Endothelial cell of umbilical vein (primary cell): ENCODE data around the gene ARHGDIB. TPM values are rescaled to one million over a fixed set of nuclear protein-coding genes. Genes with fewer than 3 reads are reported as not detected.
A peak's percentile ranks its signal among the peaks of the same experiment; 100 is the strongest.

Source experiments
- BruUV-seq: library from RNA; stranded (reverse); fragments of 400-500 nt; replicated peaks from 2 replicates; lab custom pipeline; 2021; lab: Mats Ljungman, UMichigan
- CTCF ChIA-PET: fragments of 300-600, 350-600 bp; sonication (Branson Sonifier 250); formaldehyde crosslinking; loops from one replicate; lab custom pipeline; 2021; ENCODE audit warnings: antibody characterized with exemption, inconsistent platforms; lab: Charles Lee
- POLR2A ChIA-PET: fragments of 300-600, 350-600 bp; sonication (Branson Sonifier 250); formaldehyde crosslinking; loops from one replicate; lab custom pipeline; 2021; ENCODE audit warnings: antibody characterized with exemption, inconsistent platforms; lab: Charles Lee
- DNase-seq: peaks from one replicate; pipeline ENCODE4 v3.0.0-alpha.2; 2011; ENCODE audit warnings: low read depth, low spot score
- FAIRE-seq: peaks from 2 replicates; lab custom pipeline; 2011; peaks lifted over from hg19 to GRCh38; lab: Jason Lieb, UNC
- H2AFZ ChIP-seq: 2 replicates; pipeline ENCODE4 v1.6.0; 2012; ENCODE audit warnings: low read depth, low read length, control low read depth, inconsistent platforms
- H3K27ac ChIP-seq: 2 replicates; pipeline ENCODE4 v1.5.1; 2011; ENCODE audit warnings: low read depth, mild to moderate bottlenecking, control low read depth, low read length, moderate library complexity; ENCODE audit not compliant: insufficient read depth
- H3K27me3 ChIP-seq, 2 experiments: 2 replicates each; pipeline versions ENCODE4 v1.6.0 to v1.6.1; 2011; ENCODE audit warnings: low read length in 2 of 2, mixed read lengths in 1 of 2; ENCODE audit not compliant: control insufficient read depth in 2 of 2, insufficient read depth in 2 of 2
- H3K36me3 ChIP-seq, 2 experiments: 2 replicates in 1 of 2; 3 replicates in 1 of 2; pipeline ENCODE4 v1.5.1; 2011; ENCODE audit warnings: low read length in 2 of 2, mild to moderate bottlenecking in 1 of 2, moderate library complexity in 1 of 2; ENCODE audit not compliant: control insufficient read depth in 2 of 2, insufficient read depth in 2 of 2; ENCODE audit errors: extremely low read depth in 1 of 2
- H3K4me1 ChIP-seq: 3 replicates; pipeline ENCODE4 v1.5.1; 2011; ENCODE audit warnings: mild to moderate bottlenecking, low read length; ENCODE audit not compliant: control insufficient read depth, insufficient read depth; ENCODE audit errors: extremely low read depth
- H3K4me2 ChIP-seq: 2 replicates; pipeline ENCODE4 v1.6.1; 2011; ENCODE audit warnings: low read length, control low read depth, mixed read lengths; ENCODE audit not compliant: insufficient read depth
- H3K4me3 ChIP-seq, 3 experiments: fragments of 200-600 bp in 1 of 3; sonication (generic), shearing (Covaris generic) in 1 of 3; replicated peaks in 1 of 3; 2 replicates each; pipeline ENCODE4 v1.5.1; 2011 to 2016; ENCODE audit warnings: control low read depth in 3 of 3, low read length in 3 of 3, mild to moderate bottlenecking in 2 of 3, inconsistent platforms in 1 of 3, low read depth in 1 of 3, moderate library complexity in 1 of 3; ENCODE audit not compliant: insufficient read depth in 1 of 3
- H3K79me2 ChIP-seq: 2 replicates; pipeline ENCODE4 v1.6.0; 2012; ENCODE audit warnings: low read length, inconsistent platforms; ENCODE audit not compliant: control insufficient read depth, insufficient read depth
- H3K9ac ChIP-seq: replicated peaks from 2 replicates; pipeline ENCODE3; 2011; ENCODE audit warnings: low read length, control low read depth; ENCODE audit not compliant: insufficient read depth; ENCODE audit errors: extremely low read depth
- H3K9me1 ChIP-seq: replicated peaks from 3 replicates; pipeline ENCODE4 v1.6.0; 2011; ENCODE audit warnings: mild to moderate bottlenecking, low read length; ENCODE audit not compliant: control insufficient read depth, insufficient read depth; ENCODE audit errors: extremely low read depth
- H3K9me3 ChIP-seq: replicated peaks from 2 replicates; pipeline ENCODE4 v1.5.1; 2012; ENCODE audit warnings: low read length, inconsistent platforms; ENCODE audit not compliant: control insufficient read depth, insufficient read depth
- H4K20me1 ChIP-seq: replicated peaks from 2 replicates; pipeline ENCODE3; 2011; ENCODE audit warnings: mild to moderate bottlenecking, low read length; ENCODE audit not compliant: control insufficient read depth, insufficient read depth; ENCODE audit errors: extremely low read depth
- EZH2 ChIP-seq: IDR thresholded peaks from 2 replicates; pipeline ENCODE4 v1.6.1; 2012; ENCODE audit warnings: borderline replicate concordance, low read depth, mild to moderate bottlenecking, moderate library complexity, low read length, inconsistent platforms; ENCODE audit not compliant: severe bottlenecking
- FOS ChIP-seq: IDR thresholded peaks from 2 replicates; pipeline ENCODE4 v1.6.1; 2011; ENCODE audit warnings: mild to moderate bottlenecking, low read length, moderate library complexity, borderline replicate concordance; ENCODE audit not compliant: insufficient read depth
- GATA2 ChIP-seq: IDR thresholded peaks from 2 replicates; pipeline ENCODE4 v1.7.0; 2011; ENCODE audit warnings: low read depth, mild to moderate bottlenecking, moderate library complexity, mixed read lengths, low read length; ENCODE audit not compliant: insufficient read length, insufficient read depth
- JUN ChIP-seq: IDR thresholded peaks from 2 replicates; pipeline ENCODE4 v1.6.1; 2011; ENCODE audit warnings: borderline replicate concordance, low read depth; ENCODE audit not compliant: insufficient read length, insufficient read depth
- POLR2A ChIP-seq: IDR thresholded peaks from 2 replicates; pipeline ENCODE4 v1.6.1; 2012; ENCODE audit warnings: low read depth, mild to moderate bottlenecking, control low read depth, low read length
- POLR2AphosphoS5 ChIP-seq: IDR thresholded peaks from 2 replicates; pipeline ENCODE4 v1.6.1; 2012; ENCODE audit warnings: low read depth, mild to moderate bottlenecking, control low read depth, low read length, moderate library complexity; ENCODE audit not compliant: insufficient read depth
- dilution Hi-C: fragments of 300-500 bp; cut with MboI; formaldehyde crosslinking; loops from one replicate; pipeline ENCODE4 v1.15.0; 2019; ENCODE audit warnings: low sequenced_read_pairs; ENCODE audit not compliant: extremely low pct_ligation_motif_present
- intact Hi-C: fragments of 100-400 bp; cut with micrococcal nuclease; formaldehyde crosslinking; loops from one replicate; pipeline ENCODE4 v1.10.0; 2022
- polyA plus RNA-seq, 4 experiments: library from polyadenylated mRNA; depleted of rRNA in 3 of 4; stranded (reverse) in 3 of 4; unstranded in 1 of 4; fragments of >200 nt; gene quantifications; 2 replicates each; pipeline versions ENCODE4 v1.2.1 to v1.2.3, GENCODE V29; 2011 to 2012; ENCODE audit warnings: missing spikeins in 1 of 4
- total RNA-seq: library from RNA; stranded (reverse); gene quantifications from 2 replicates; pipeline ENCODE4 v1.2.3, GENCODE V29; 2021
- TF ChIP-seq, protein P1 (sequence below): IDR thresholded peaks from 2 replicates; pipeline ENCODE4 v1.6.1; 2011; ENCODE audit not compliant: insufficient read depth, insufficient read length

The ARHGDIB gene
- total and polyA plus RNA-seq, 2 donors (not counting 3 experiments of a cell fraction or from before 2014, with no cell fraction given), result 483 to 1,200 TPM

DNA sequence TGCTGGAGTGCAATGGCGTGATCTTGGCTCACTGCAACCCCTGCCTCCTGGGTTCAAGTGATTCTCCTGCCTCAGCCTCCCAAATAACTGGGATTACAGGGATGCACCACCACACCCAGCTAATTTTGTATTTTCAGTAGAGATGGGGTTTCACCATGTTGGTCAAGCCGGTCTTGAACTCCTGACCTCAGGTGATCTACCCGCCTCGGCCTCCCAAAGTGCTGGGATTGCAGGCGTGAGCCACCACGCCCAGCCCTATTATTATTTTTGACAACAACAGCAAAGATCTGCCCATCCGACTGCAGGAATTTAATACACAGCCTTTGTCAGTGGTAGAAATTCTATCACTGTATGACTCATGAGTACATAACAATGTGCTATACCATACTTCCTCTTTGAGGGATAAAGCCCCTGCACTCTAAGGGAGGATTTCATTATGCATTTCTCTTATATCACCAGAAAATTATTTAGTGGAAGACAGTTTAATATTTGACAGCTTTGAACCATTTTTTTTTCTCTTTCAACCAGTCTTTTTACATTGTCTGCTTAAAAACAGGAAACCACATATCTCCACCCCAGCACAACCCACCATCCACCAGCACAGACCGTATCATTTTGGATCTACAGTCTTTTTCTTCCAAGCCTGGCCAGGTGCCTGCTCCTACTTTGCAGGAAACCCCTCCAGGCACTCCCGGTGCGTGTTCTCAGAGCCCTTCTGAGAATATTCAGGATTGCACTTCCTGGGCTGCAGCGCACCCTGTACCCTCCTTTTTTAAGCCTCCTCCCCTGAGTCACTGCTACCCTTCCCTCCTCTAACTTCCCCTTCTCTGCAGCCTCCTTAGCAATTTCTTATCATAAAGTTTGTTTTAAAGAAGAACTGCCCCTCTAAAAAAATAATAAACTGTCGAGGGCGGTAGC, 594 bp downstream of the ARHGDIB start:
- Histone ChIP-seq H3K36me3 (no peaks in the 10 kb centered on the region), H3K4me3 (peak overlapping the region; percentile 57 to 78 (median 64)), H3K27ac (peak overlapping the region; percentile 80), H4K20me1 (no peaks in the 10 kb centered on the region), H3K27me3 (no peaks in the 10 kb centered on the region), H3K4me1 (peaks cover 52% of the 10 kb centered on the region), H3K4me2 (peak overlapping the region; percentile 98), H3K79me2 (peaks cover 55% of the 10 kb centered on the region), H2AFZ (no peak overlapping the region), H3K9me1 (no peaks in the 10 kb centered on the region), H3K9ac (peak overlapping the region; percentile 93), H3K9me3 (no peaks in the 10 kb centered on the region)
- TF ChIP-seq EZH2, result no peak
- TF ChIP-seq GATA2, result no peak
- no peak for TF ChIP-seq POLR2A
- TF ChIP-seq FOS, result peak; percentile 79
- TF ChIP-seq POLR2AphosphoS5, result peak; percentile 23
- peak; percentile 83 for TF ChIP-seq JUN
- TF ChIP-seq, protein P1, sequence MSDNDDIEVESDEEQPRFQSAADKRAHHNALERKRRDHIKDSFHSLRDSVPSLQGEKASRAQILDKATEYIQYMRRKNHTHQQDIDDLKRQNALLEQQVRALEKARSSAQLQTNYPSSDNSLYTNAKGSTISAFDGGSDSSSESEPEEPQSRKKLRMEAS, result no peak
- BruUV-seq, result TSS peak; percentile 23
- intact Hi-C loops, result loop anchor here (1.0 to 2.0 kb wide), 8 partner anchors 9 to 186 kb away; partner anchors contain the start of genes C12orf60, MGP and WBP11
- dilution Hi-C loops, result no loop called here
- peak; percentile 83 for DNase-seq
- POLR2A ChIA-PET, result interaction anchor here (1.0 to 1.2 kb wide), 2 partner anchors 12 to 157 kb away, joined by 3 read pairs; partner anchors contain the start of gene C12orf60
- CTCF ChIA-PET, result interaction anchor here (1.0 to 1.5 kb wide), 3 partner anchors 13 to 115 kb away, joined by 4 to 6 read pairs (median 4); no protein-coding TSS in a partner anchor
- FAIRE-seq, result peak; percentile 78
